Measurements from ENCODE around the gene UTP25. TPM values are rescaled to one million over a fixed set of nuclear protein-coding genes. Genes with fewer than 3 reads are reported as not detected.
A peak's percentile ranks its signal among the peaks of the same experiment; 100 is the strongest.

UTP25 gene, protein sequence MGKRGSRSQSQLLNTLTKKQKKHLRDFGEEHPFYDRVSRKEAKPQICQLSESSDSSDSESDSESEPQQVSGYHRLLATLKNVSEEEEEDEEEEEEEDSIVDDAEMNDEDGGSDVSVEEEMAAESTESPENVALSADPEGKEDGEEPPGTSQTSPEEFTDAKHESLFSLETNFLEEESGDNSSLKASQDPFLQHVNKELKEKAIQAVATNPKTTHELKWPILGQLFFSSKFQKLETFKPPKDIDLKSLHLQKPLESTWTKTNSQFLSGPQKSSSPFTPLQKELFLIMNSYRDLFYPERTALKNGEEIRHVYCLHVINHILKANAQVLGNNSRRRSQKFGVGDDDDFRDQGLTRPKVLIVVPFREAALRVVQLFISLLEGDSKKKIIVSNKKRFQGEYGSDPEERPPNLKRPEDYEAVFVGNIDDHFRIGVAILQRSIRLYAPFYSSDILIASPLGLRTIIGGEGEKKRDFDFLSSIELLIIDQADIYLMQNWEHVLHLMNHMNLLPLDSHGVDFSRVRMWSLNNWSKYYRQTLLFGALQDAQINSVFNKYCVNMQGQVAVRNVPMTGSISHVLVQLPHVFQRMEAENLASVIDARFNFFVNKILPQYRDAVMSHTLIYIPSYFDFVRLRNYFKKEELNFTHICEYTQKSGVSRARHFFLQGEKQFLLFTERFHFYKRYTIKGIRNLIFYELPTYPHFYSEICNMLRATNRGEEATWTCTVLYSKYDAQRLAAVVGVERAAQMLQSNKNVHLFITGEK
- 3.7 and 6.9 TPM in 2 replicates for total RNA-seq (2014; rRNA removed; shearing (Covaris generic))

DNA sequence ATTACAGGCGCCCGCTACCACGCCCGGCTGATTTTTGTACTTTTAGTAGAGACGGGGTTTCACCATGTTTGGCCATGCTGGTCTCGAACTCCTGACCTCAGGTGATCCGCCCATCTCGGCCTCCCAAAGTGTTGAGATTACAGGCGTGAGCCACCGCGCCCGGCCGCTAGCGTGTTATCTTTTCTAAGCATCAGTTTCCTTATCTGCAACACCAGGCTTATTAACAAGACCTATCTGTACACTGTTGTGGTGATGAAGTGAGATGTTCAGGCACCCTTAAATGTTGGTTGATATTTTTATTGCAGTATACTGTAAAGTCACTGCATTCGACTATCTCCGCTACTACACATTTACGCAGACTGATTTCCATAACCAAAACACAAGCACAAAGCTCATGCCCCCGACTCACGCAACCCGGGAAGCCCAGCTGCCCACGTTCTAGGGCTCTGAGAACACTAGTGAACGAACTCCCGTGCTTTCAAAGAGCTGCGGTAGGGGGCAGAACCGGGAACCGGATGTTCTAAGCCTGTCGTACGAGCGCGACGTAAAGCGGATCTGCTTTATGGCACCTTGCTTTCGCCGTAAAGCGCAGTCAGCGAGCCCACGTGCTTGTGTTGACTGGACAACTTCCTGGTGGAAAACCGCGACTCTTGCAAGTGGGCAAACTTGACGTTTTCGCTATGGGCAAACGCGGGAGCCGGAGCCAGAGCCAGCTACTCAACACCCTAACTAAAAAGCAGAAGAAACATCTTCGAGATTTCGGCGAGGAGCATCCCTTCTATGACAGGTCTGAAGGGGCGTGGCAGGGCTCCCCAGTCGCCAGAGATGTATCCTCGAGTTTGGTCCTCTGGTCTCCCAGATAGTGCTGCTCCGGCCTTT is at the start of gene UTP25:
Gene UTP25, plus strand, starts transcription at position 589 of the 879 bp plus-strand sequence. Its CDS starts 92 bp downstream, at position 681.
- Histone ChIP-seq H3K27me3 (replicated peaks) (no peaks in the 10 kb centered on the region), H3K27ac (peak within 1 kb of the TSS; percentile 52), H3K36me3 (peaks cover 30% of the 10 kb centered on the region), H3K4me1 (replicated peaks) (peaks cover 39% of the 10 kb centered on the region), H3K4me3 (peak within 1 kb of the TSS; percentile 64), H3K9me3 (replicated peaks) (no peaks in the 10 kb centered on the region)
- DNase-seq (ENCODE audit: low read depth in 1 of 2, low spot score in 2 of 2): peak; percentile 89 to 94

DNA sequence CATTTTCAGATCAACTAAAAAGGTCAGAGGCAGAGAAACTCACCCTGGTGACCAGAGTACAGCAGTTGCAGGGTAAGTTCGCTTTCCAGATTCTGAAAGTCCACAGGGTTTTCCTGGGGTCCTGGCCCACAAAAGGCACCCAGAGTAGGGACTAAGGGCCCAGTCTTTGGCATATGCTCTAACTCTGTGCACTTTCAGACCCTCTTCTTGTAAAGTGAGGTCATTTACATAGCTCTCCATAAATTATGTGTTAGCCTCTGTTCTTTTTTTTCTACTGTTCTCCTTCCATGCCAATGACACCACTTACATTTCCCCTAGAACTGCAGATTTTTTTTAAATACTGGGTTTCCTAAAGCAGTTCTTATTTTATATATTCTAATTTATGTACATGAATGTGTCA is 49.7 kb upstream of the UTP25 start:
- no peaks in the 10 kb centered on the region for H3K9me3 ChIP-seq (replicated peaks)
- H3K4me1 ChIP-seq (replicated peaks): no peaks in the 10 kb centered on the region
- 0 out of 2 replicates have a peak, but pooled peaks cover 3% of the 10 kb centered on the region for H3K36me3 ChIP-seq
- H3K27ac ChIP-seq: no peak overlapping the region
- no peak for DNase-seq (ENCODE audit: low read depth in 1 of 2, low spot score in 2 of 2)
- no peak overlapping the region for H3K4me3 ChIP-seq
- no peaks in the 10 kb centered on the region for H3K27me3 ChIP-seq (replicated peaks)

DNA sequence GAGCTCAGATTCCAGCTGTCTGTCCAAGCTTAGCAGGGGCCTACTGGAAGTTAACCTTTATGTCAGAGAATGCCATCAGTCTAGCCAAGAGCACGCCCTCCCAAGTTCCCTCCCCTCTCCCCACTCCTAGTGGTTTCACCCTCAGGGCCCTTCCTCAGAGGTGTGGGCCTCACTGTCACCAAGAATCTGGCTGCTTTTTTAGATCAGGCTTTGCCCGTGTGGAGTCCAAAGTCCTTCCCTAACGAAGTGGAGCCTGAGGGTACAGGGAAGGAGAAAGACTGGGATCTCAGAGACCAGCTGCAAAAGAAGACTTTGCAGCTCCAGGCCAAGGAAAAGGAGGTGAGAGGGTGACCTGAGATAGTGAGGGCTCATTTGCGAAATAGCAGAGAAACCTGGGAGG is 47.5 kb upstream of the UTP25 start:
- H3K27me3 ChIP-seq (replicated peaks): no peaks in the 10 kb centered on the region
- H3K4me3 ChIP-seq: no peak overlapping the region
- 0 out of 2 replicates have a peak, but pooled peaks cover 5% of the 10 kb centered on the region for H3K36me3 ChIP-seq
- no peaks in the 10 kb centered on the region; the same call in 1 of the 2 replicates for H3K9me3 ChIP-seq (replicated peaks)
- no peak overlapping the region for H3K27ac ChIP-seq
- DNase-seq (ENCODE audit: low read depth in 1 of 2, low spot score in 2 of 2): no peak
- H3K4me1 ChIP-seq (replicated peaks): peaks cover 4% of the 10 kb centered on the region

DNA sequence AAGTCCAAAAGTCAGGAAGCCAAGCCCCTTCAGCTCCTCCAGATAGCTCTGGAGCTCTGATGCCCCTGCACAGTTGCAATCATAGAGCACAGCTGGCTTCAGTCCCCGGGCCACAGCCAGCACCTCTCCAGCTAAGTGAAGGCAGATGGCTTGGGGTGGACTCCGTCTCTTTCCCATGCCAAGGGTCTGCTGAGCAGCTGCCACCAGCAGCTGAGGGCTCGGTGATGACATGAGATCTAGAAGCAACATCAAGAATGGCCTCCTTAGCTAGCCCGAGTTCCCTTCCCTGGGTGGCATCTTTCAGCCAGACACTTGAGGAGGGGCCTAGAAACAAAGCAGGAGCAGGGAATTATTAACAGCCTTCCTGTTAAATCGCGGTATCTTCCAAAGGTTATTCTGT is 44.4 kb upstream of the UTP25 start:
- H3K36me3 ChIP-seq: 0 out of 2 replicates have a peak, but pooled peaks cover 5% of the 10 kb centered on the region
- no peaks in the 10 kb centered on the region; the same call in 1 of the 2 replicates for H3K9me3 ChIP-seq (replicated peaks)
- H3K4me1 ChIP-seq (replicated peaks): peaks cover 4% of the 10 kb centered on the region
- no peak overlapping the region for H3K27ac ChIP-seq
- H3K4me3 ChIP-seq: peak overlapping the region; percentile 55
- no peak for DNase-seq (ENCODE audit: low read depth in 1 of 2, low spot score in 2 of 2)
- no peaks in the 10 kb centered on the region for H3K27me3 ChIP-seq (replicated peaks)

DNA sequence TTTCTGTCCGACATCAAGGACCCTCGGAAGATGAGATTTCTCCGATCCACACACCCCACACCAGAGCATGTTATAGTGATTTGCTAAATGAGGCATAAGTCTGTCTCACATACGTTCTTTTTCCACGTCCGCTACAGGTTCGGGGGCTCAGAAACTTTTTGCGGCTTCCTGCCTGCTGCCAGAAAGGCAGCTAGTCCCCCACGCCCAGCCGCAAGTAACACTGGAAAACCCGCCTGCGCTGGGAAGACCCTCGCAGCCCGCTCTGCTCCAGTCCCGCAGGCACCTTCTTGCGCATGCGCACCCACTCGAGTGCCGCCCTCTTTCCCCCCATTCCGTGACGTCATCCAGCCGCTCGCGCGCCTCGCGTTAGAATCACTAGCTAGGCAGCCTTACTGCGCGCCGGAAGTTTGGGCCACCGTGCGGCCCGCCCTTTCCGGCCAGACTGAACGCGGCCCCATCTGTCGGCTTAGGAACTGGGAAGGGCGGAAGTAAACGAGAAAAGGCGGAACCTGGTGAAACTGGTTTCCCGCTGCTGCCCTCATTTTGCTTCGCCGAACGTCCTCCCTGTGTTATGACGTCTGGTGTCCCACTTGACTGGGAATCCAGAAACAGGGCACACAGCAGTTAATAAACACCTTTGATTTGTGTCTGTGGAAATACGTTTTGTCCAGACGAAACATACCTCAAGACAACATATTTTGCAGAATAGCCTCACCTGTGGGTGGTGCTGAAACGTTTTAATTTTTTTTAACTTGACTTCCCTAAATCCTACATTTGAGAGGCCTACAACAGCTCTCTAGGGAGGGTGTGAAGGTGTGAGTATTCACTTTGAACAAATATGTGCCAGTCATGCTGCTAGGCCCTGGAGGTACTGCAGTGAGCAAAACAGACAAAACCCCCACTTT is 43.3 kb upstream of the UTP25 start, which contains the start of gene C1orf74:
Gene C1orf74, minus strand, starts transcription at position 295 of the 905 bp plus-strand sequence. CDS start 925 bp downstream, outside the sequence.
- DNase-seq (ENCODE audit: low read depth in 1 of 2, low spot score in 2 of 2): peak; percentile 98
- Histone ChIP-seq H3K27me3 (replicated peaks) (no peaks in the 10 kb centered on the region), H3K9me3 (replicated peaks) (no peaks in the 10 kb centered on the region; the same call in 1 of the 2 replicates)

DNA sequence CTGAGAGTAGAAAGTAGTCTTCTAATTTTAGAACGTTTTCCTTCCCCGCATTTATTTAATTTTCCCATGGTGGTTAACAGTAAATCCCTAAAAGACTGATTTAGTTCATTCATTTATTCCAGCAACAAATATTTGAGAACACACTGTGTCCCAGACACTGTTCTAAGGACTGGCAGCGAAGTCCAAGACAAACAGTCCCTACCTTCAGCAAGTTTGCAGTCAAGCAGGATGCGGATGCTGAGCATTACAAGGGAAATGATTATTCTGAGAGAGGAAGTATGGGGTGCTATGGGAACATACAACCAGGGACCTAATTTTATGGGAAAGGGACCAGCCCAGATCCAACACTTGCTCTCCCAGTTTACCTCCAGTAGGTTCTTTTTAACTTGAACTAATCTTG is 42.2 kb upstream of the UTP25 start:
- Histone ChIP-seq H3K9me3 (replicated peaks) (no peaks in the 10 kb centered on the region; the same call in 1 of the 2 replicates), H3K27me3 (replicated peaks) (no peaks in the 10 kb centered on the region), H3K4me1 (replicated peaks) (peaks cover 11% of the 10 kb centered on the region), H3K27ac (no peak overlapping the region), H3K4me3 (no peak overlapping the region), H3K36me3 (0 out of 2 replicates have a peak, but pooled peaks cover 5% of the 10 kb centered on the region)
- DNase-seq (ENCODE audit: low read depth in 1 of 2, low spot score in 2 of 2): no peak

More for the DNA sequence above, 43.3 kb upstream of the UTP25 start, which contains the start of gene C1orf74:
- peak within 1 kb of the TSS; percentile 63 for H3K27ac ChIP-seq
- H3K4me3 ChIP-seq: peak within 1 kb of the TSS; percentile 55
- 0 out of 2 replicates have a peak, but pooled peaks cover 5% of the 10 kb centered on the region for H3K36me3 ChIP-seq
- peaks cover 4% of the 10 kb centered on the region for H3K4me1 ChIP-seq (replicated peaks)

DNA sequence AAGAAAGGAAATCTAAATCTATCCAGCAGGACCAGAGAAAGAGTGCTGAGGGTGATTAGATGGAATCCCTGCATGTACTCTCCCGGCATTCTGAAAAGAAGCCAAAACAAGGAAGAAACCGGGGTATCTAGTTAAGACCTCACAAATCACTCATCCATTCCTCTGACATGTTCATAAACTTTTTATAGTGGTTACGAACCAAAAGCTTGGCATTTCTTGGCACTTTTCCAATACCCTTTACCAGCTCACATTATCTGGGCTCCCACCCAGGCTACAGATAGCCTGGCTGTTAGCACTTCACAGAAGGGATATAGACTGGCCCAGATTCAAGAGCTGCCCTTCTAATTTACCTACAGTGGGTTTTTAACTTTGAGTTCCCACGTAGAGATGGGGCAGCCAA is 41.6 kb upstream of the UTP25 start:
- no peak for DNase-seq (ENCODE audit: low read depth in 1 of 2, low spot score in 2 of 2)
- Histone ChIP-seq H3K27me3 (replicated peaks) (0 out of 2 replicates have a peak, but pooled peaks cover 4% of the 10 kb centered on the region), H3K4me1 (replicated peaks) (peaks cover 11% of the 10 kb centered on the region), H3K27ac (no peak overlapping the region), H3K36me3 (0 out of 2 replicates have a peak, but pooled peaks cover 5% of the 10 kb centered on the region), H3K4me3 (no peak overlapping the region), H3K9me3 (replicated peaks) (no peaks in the 10 kb centered on the region; the same call in 1 of the 2 replicates)

DNA sequence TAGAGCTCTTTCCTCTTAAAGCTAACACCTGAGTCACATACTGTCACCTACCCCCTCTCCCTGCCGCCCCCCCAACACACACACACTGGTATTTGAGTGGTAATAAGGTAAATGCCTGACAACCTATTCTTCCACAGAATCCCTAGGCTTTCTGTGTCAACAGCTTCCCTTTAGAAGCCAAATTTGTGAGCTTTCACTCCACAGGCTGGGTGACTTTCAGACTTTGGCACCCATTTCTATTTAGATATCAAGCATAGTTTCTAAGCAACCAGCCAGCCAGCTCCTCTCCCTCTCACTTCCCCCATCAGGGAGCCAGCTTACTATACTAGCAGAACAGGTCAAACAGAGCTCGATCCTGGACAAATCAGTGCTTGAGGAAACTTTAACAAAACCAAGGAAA is 40.2 kb upstream of the UTP25 start:
- H3K9me3 ChIP-seq (replicated peaks): no peaks in the 10 kb centered on the region; the same call in 1 of the 2 replicates
- H3K4me3 ChIP-seq: no peak overlapping the region
- no peak overlapping the region for H3K27ac ChIP-seq
- peaks cover 11% of the 10 kb centered on the region for H3K4me1 ChIP-seq (replicated peaks)
- 0 out of 2 replicates have a peak, but pooled peaks cover 3% of the 10 kb centered on the region for H3K36me3 ChIP-seq
- no peak for DNase-seq (ENCODE audit: low read depth in 1 of 2, low spot score in 2 of 2)
- 0 out of 2 replicates have a peak, but pooled peaks cover 4% of the 10 kb centered on the region for H3K27me3 ChIP-seq (replicated peaks)

DNA sequence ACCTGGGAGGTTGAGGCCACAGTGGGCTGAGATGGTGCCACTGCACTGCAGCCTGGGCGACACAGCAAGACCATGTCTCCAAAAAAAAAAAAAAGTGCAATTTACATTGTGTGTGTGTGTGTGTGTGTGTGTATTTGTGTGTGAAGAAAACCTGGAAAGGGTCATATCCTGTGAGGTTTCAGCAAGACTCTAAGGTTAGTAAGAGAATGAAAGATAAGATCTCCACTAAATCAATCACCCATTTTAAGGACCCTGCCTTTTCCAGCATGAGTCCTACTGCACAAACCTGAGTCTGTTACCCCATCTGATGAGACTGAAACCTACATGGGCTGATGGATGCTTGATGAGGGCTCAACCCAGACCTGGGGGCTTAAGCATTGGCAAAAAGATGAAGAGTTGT is 38.5 kb upstream of the UTP25 start:
- H3K27ac ChIP-seq: no peak overlapping the region
- DNase-seq (ENCODE audit: low read depth in 1 of 2, low spot score in 2 of 2): no peak
- peaks cover 2% of the 10 kb centered on the region; the same call in 1 of the 2 replicates for H3K9me3 ChIP-seq (replicated peaks)
- H3K4me1 ChIP-seq (replicated peaks): peaks cover 11% of the 10 kb centered on the region
- 0 out of 2 replicates have a peak, but pooled peaks cover 4% of the 10 kb centered on the region for H3K27me3 ChIP-seq (replicated peaks)
- 0 out of 2 replicates have a peak, but pooled peaks cover 2% of the 10 kb centered on the region for H3K36me3 ChIP-seq
- H3K4me3 ChIP-seq: no peak overlapping the region

DNA sequence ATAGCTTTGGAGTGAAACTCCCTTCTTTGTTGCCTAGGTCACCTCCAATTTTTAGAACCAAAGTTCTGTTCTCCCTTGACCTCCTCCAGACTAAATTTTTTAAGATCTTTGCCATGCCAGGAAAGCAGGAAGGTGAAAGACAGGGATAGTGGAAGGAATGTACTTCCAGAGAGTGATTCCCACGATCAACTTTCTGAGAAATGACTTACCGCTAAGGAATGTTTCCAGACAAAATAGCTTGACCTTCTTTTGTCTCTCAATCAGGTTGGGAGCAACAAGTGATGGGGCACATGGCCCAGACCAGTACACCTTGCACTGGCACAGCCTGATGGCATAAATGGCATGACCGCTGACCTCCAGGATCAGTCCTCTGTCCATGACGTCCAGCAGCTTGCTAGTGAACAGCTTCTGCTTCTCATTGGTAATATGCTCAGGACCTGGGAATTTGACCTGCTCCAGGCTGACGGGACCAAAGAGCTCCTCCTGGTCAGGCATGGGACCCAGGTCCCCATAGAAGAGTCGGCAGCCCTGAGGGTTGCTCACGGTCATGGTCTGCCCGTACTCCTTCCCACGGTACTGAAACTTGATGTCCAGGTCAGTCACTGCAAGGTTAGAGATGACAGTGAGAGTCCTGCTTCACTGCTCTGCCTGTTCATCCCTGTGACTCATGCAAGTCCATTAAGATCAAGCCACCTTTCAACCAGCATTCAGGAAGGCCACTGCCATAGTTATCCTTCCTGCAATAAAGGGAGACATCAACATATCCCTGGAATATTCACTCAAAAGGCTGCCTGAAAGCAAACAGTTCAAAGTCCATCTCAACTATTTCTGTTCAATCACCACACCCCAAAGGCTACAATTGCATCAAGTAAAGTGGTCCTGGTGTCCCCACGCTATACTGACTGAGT is 37.2 kb upstream of the UTP25 start:
- Histone ChIP-seq H3K4me3 (no peak overlapping the region), H3K36me3 (no peaks in the 10 kb centered on the region), H3K4me1 (replicated peaks) (peaks cover 6% of the 10 kb centered on the region; the same call in 1 of the 2 replicates), H3K9me3 (replicated peaks) (0 out of 2 replicates have a peak, but pooled peaks cover 2% of the 10 kb centered on the region), H3K27ac (no peak overlapping the region), H3K27me3 (replicated peaks) (peaks cover 11% of the 10 kb centered on the region; the same call in 1 of the 2 replicates)
- DNase-seq (ENCODE audit: low read depth in 1 of 2, low spot score in 2 of 2): peak in 1 of 2 experiments; percentile 7

DNA sequence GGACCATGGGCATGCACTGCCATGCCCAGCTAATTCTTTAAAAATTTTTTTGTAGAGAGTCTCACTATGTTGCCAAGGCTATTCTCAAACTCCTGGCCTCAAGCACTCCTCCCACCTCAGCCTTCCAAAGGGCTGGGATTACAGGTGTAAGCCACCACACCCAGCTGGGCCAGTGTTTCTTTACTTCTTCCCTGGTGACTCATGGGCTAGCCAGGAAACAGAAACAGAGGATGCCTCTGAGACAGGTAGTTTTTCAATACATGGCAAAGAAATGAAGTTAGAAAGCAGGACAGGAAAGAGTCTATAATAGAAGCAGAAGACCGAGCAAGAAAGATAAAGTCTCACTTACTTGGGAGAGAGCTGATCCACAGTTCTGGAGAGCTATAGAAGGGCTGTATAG is 35.9 kb upstream of the UTP25 start:
- no peak overlapping the region for H3K27ac ChIP-seq
- H3K4me1 ChIP-seq (replicated peaks): peaks cover 6% of the 10 kb centered on the region; the same call in 1 of the 2 replicates
- no peaks in the 10 kb centered on the region for H3K36me3 ChIP-seq
- 0 out of 2 replicates have a peak, but pooled peaks cover 2% of the 10 kb centered on the region for H3K9me3 ChIP-seq (replicated peaks)
- peaks cover 11% of the 10 kb centered on the region; the same call in 1 of the 2 replicates for H3K27me3 ChIP-seq (replicated peaks)
- no peak for DNase-seq (ENCODE audit: low read depth in 1 of 2, low spot score in 2 of 2)
- H3K4me3 ChIP-seq: no peak overlapping the region

Data from SJSA1 (cell line).